ENCODE measurements around the gene NOL9.

The NOL9 gene

DNA sequence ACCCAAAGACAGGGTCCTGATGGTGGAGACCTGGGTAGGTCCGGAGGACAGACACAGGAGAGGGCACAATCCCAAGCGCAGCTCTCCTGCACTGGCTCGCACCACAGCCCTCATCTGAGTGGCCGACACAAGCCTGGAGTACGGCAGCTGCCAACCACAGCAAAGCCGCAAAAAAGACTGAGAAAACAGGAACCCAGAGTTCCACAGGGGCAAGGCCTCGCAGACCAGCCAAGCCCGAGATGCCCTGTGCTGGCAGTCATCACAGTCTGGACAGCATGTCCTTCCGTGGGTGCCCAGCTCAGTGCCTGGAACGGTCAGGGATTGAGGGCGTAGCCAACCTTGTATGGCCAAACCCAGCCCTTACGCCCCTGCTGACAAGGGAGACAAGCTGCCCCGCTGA, 36.9 kb upstream of the NOL9 start:
- in situ Hi-C loops (cut with MboI; ENCODE audit: low sequenced_read_pairs) = no loop called here

DNA sequence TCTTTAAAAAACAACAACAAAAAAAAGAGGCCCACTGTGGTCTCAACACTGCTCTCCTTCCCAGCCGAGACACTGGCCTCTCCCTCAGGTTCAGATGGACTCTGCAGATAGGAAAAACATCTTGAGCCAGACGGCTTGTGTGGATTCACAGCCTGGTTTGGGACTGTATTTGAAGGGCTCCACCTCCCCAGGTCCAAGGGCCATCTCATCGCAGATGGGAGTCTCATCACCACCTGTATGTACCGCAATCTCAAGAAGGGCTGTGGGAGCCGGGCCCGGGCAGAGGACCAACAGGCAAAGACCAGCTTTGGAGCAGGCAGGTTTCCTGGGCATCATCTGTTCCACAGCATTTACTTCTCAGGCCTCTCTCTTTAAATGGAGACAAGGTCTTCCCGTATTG, 35.7 kb upstream of the NOL9 start:
- in situ Hi-C loops (cut with MboI; ENCODE audit: low sequenced_read_pairs) = no loop called here

DNA sequence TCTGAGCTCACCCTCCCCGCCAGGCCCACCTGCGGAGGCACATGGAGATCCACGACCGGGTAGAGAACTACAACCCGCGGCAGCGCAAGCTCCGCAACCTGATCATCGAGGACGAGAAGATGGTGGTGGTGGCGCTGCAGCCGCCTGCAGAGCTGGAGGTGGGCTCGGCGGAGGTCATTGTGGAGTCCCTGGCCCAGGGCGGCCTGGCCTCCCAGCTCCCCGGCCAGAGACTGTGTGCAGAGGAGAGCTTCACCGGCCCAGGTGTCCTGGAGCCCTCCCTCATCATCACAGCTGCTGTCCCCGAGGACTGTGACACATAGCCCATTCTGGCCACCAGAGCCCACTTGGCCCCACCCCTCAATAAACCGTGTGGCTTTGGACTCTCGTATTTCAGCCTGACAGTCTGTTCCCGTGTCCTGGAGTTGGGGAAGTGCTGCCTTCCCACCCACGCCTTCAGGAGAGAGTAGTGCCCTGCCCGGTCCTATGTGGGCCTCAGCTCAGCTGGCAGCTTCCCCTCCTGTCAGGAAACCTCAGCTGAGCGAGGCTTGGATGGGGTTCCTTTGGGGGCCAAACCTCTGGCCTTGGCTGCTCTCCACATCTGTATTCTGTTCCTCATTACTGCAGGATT, 34.7 kb upstream of the NOL9 start:
- in situ Hi-C loops (cut with MboI; ENCODE audit: low sequenced_read_pairs) = no loop called here

DNA sequence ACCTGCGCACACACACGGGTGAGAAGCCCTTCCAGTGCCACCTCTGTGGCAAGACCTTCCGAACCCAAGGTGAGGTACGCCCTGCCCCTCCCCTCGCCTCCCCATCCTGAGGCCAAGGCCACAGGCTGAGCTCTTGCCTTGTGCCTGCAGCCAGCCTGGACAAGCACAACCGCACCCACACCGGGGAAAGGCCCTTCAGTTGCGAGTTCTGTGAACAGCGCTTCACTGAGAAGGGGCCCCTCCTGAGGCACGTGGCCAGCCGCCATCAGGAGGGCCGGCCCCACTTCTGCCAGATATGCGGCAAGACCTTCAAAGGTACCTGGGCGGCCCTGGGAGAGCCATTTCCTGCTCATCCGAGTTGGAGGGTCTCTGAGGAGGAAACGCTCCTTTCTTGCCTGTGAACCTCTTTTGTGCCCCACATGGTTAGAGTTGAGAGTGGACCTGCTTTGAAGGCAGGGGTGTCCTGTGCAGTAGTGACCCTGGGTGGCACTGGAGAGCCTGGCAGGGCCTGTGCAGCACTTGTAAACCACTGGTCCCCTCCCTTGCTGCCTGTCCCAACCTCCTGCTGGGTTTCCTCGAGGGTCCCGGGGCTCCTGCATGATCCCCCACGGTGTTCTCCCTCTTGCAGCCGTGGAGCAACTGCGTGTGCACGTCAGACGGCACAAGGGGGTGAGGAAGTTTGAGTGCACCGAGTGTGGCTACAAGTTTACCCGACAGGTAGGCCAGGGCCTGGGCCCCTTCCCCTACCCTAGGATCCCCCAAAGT, 34.0 kb upstream of the NOL9 start:
- in situ Hi-C loops (cut with MboI; ENCODE audit: low sequenced_read_pairs) = no loop called here

DNA sequence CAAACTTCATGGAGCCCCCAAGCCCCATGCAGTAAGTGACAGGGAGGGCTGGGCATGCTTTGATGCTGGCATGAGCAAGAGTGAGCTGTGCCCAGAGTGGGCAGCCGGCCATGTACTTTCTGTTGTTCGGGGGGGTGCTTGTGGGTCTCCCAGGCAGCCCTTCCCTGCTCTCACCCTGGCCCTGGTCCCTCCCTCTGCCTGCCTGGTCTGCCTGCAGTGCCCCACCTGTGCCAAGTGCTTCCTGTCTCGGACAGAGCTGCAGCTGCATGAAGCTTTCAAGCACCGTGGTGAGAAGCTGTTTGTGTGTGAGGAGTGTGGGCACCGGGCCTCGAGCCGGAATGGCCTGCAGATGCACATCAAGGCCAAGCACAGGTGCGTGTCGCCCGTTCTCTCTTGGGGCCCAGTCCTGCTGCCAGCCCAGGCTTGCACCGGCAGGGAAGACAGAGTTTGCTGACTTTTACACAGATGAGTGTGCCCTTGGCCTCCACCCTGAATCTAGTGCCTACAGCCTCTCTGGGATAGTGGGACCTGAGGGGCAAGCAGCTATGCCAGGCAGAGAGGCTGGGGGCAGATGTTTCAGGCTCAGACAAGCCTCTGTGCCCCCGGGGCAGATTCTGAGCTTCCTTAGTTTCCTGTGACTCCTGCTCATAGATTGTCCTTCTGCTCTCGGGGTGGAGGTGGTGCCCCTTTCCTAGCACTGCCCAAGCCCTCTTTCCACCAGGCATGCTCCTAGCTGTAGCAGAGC, 33.1 kb upstream of the NOL9 start:
- in situ Hi-C loops (cut with MboI; ENCODE audit: low sequenced_read_pairs) = no loop called here

DNA sequence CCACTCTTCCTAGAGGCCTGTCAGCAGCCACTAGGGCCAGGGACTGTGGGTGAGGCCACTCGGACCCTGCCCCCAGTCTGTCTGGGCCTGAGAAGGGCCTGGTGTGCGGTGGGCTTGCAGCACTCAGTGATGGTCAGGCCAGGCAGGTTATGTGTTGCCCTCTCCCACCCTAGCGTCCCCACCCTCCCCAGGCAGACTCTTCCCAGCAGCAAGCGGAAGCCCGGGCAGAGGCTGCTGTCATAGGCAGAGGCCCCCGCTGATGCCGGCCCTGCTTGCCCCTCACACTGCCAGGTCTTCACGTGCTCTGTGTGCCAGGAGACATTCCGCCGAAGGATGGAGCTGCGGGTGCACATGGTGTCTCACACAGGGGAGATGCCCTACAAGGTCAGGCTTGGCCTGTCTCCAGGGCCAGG, 32.1 kb upstream of the NOL9 start:
- in situ Hi-C loops (cut with MboI; ENCODE audit: low sequenced_read_pairs) = no loop called here

DNA sequence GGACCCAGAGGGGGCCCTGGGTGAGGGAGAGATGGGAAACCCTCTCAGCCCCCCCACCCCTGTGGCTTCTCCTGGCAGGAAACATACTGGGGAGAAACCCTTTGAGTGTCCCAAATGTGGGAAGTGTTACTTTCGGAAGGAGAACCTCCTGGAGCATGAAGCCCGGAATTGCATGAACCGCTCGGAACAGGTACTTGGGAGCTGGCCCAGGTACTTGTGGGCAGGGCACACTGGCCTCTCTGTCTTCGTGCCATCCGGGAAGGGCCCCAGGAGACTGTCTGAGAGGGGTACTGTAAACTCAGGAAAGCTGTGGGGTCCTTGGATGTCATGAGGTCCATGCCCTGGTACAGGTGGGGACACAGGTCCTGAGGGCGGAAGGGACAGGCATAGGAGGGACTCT, 31.5 kb upstream of the NOL9 start:
- in situ Hi-C loops (cut with MboI; ENCODE audit: low sequenced_read_pairs) = no loop called here

DNA sequence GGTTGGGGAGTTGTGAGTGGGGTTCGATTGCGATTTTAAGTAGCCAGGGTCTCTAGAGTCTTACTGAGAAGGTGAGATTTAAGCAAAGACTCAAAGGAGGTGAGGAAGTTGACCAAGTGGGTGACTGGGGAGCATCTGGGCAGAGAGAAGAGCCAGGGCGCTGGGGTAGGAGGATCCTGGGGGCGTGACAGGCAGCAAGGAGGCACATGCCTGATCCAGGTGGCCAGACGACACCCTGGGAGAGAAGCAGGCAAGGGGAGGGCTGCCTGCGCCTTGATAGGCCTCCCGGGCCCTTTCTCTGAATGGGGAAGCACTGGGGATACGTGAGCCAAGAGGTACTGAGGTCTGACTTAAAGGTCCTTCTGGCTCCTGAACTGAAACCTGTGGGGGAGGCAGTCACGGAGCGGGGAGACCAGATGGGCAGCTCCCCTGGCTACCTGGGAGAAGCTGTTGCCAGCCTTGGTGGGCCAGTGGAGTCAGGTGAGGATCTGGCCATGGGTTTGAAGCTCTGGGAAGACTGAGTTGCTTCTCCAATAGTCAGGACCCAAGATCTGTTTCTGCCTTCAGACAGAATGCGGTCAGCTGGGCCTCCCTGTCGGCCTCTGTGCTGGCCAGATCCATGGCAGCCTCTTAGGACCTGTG, 30.9 kb upstream of the NOL9 start:
- in situ Hi-C loops (cut with MboI; ENCODE audit: low sequenced_read_pairs) = no loop called here

DNA sequence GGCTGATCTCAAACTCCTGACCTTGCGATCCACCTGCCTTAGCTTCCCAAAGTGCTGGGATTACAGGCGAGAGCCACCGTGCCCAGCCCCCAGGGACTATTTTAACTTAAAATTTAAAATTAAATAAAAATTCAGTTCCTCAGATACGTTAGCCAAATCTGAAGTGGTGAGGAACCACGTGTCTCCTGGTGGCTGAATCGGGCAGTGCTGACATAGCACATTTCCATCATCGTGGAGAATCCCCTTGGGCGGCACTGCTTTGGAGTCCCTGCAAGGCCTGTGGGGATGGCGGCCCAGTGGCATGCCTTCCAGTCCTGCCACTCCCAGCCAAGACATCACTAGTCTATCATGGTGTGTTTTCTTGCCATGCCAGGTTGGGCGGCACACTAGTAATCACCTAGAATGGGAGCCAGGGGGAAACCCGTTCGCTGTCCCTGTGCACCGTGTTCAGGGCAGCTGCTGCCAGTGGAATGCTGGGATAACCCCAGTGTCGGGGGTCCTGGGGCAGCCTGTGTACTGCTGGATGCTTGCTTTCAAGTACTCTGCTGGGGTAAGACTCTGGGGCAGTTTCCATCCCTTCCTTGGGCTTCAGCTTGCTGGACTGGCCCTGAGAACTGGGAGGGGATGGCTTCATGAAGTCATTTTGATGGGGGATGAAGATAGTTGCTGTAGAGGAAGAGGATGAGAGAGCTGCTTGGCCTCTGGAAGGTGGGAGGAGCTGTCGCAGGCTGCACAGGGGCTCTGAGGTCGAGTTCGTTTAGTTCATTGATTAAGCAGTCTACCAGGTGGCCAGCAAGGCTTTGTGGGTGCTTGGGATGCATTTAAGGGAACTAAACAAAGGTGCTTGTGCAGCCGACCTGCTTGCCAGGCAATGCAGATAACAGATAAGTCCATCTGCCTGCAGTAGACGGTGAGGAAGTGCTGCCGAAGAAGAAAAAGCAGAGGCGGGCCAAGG, 30.1 kb upstream of the NOL9 start:
- in situ Hi-C loops (cut with MboI; ENCODE audit: low sequenced_read_pairs) = no loop called here

DNA sequence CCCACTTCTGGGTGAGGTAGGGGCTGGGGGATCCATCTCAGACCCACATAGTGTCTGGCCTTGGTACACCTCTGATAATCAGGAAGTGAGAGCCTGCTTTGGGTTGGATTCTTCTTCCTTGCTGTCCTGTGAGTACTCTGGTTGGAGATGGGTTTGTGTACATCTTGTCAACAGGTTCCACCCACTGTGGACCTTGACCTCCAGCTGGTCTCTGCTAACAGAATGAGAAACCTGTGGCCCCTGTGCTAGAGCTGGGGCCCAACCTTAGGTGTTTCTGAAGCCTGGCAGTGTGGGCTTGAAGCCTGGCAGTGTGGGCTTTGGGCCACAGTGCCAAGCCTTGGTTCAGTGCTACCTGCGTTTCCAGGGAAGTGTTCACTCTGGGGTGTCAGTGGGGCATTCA, 28.1 kb upstream of the NOL9 start:
- in situ Hi-C loops (cut with MboI; ENCODE audit: low sequenced_read_pairs) = no loop called here

DNA sequence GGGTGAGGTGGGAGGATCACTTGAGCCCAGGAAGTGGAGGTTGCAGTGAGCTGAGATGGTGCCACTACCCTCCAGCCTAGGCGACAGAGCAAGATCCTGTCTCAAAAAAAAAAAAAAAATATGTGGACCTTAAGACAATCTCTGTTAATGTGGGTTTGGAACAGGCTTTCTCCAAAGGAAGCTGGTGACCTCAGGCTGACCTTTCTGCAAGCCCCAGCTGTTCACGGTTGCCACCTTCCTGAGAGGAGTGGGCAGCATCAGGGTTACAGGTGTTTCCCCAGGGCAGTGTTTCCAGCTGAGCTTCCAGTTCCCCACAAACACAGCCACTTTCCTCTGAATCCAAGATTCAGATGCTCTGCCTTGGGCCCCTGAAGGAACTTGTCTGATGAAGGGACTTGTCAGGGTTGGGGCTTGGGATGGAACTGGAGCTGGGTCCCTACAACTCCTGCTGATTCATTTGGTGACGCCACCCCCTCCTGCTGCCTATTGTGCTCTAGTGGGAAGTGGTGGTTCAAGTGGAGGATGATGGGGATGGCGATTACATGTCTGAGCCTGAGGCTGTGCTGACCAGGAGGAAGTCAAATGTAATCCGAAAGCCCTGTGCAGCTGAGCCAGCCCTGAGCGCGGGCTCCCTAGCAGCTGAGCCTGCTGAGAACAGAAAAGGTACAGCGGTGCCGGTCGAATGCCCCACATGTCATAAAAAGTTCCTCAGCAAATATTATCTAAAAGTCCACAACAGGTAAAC, 27.4 kb upstream of the NOL9 start:
- in situ Hi-C loops (cut with MboI; ENCODE audit: low sequenced_read_pairs) = no loop called here

DNA sequence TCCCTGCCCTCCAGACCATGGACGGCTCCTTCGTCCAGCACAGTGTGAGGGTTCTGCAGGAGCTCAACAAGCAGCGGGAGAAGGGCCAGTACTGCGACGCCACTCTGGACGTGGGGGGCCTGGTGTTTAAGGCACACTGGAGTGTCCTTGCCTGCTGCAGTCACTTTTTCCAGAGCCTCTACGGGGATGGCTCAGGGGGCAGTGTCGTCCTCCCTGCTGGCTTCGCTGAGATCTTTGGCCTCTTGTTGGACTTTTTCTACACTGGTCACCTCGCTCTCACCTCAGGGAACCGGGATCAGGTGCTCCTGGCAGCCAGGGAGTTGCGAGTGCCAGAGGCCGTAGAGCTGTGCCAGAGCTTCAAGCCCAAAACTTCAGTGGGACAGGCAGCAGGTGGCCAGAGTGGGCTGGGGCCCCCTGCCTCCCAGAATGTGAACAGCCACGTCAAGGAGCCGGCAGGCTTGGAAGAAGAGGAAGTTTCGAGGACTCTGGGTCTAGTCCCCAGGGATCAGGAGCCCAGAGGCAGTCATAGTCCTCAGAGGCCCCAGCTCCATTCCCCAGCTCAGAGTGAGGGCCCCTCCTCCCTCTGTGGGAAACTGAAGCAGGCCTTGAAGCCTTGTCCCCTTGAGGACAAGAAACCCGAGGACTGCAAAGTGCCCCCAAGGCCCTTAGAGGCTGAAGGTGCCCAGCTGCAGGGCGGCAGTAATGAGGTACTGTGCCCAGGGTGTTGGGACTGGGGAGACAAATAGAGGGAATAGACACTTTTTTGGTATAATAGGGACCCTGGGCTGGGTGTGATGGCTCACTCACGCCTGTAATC, 26.5 kb upstream of the NOL9 start:
- in situ Hi-C loops (cut with MboI; ENCODE audit: low sequenced_read_pairs) = no loop called here

DNA sequence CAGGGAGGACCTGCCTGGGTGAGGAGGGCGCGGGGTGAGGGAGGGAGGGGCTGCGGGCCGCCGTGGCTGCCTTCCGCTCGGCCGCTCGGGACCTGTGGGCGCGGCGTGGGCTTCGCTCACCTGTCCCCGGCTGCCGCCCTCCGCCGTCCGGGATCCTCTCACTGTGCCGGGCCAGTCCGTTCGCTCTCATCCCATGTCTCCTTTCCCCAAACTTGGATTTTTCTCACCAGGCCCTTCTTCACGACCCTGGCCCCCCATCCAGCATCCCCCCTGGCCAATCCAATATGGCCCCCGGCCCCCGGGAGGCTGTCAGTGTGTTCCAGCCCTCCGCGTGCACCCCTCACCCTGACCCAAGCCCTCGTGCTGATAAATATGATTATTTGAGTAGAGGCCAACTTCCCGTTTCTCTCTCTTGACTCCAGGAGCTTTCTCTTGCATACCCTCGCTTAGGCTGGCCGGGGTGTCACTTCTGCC, 25.8 kb upstream of the NOL9 start:
- in situ Hi-C loops (cut with MboI; ENCODE audit: low sequenced_read_pairs) = no loop called here

DNA sequence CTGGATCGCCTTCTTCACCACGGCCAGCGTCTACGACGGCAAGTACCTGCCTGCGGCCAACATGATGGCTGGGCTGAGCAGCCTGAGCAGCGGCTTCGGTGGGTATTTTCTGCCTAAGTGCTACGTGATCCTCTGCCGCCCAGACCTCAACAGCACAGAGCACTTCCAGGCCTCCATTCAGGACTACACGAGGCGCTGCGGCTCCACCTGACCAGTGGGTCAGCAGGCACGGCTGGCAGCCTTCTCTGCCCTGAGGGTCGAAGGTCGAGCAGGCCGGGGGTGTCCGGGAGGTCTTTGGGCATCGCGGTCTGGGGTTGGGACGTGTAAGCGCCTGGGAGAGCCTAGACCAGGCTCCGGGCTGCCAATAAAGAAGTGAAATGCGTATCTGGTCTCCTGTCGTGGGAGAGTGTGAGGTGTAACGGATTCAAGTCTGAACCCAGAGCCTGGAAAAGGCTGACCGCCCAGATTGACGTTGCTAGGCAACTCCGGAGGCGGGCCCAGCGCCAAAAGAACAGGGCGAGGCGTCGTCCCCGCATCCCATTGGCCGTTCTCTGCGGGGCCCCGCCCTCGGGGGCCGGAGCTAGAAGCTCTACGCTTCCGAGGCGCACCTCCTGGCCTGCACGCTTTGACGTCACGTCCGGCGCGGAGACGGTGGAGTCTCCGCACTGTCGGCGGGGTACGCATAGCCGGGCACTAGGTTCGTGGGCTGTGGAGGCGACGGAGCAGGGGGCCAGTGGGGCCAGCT, 25.2 kb upstream of the NOL9 start, which contains the start of gene ZBTB48:
TSS of gene ZBTB48 (plus strand) at position 621 of the 745 bp plus-strand sequence. CDS start 616 bp downstream, outside the sequence.
- in situ Hi-C loops (cut with MboI; ENCODE audit: low sequenced_read_pairs) = no loop called here

DNA sequence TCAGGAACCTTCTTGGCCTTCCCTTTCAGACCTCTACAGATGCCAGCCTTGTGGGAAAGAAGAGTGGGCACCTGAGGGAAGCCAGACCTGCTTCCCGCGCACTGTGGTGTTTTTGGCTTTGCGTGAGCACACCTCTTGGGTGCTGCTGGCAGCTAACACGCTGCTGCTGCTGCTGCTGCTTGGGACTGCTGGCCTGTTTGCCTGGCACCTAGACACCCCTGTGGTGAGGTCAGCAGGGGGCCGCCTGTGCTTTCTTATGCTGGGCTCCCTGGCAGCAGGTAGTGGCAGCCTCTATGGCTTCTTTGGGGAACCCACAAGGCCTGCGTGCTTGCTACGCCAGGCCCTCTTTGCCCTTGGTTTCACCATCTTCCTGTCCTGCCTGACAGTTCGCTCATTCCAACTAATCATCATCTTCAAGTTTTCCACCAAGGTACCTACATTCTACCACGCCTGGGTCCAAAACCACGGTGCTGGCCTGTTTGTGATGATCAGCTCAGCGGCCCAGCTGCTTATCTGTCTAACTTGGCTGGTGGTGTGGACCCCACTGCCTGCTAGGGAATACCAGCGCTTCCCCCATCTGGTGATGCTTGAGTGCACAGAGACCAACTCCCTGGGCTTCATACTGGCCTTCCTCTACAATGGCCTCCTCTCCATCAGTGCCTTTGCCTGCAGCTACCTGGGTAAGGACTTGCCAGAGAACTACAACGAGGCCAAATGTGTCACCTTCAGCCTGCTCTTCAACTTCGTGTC, 24.5 kb upstream of the NOL9 start:
- in situ Hi-C loops (cut with MboI; ENCODE audit: low sequenced_read_pairs) = no loop called here

DNA sequence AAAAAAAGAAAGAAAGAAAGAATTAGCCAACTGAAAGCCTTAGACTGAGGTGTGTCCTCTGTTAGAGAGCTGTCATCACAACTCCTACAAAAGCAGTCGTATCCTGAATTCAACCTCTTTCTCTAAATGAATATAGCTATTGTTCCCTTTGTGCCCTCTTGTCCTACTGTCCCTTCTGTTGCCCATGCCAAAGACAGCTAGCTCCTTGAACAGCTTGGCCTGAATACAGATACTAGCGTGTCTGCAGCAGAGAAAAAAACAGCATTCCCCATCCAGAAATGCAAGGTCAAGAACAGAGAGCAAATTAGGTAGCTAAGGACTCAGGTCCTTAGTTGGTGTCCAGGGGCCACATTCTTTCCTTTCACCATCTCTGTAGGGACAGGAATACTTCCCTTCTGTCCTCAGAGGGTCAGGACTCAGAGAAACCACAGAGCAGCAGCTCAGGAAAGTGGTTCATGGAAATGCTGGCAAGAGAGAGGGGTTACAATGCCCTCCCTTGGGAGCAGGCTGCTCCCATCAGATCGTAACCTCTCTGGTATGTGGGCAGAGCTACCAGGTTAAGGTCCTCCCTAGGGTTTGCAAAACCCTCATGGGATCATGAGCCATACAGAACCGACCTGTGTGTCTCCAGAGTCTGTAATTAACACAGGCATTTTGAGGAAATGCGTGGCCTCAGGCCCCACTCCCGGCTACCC, 23.7 kb upstream of the NOL9 start:
- in situ Hi-C loops (cut with MboI; ENCODE audit: low sequenced_read_pairs) = no loop called here

DNA sequence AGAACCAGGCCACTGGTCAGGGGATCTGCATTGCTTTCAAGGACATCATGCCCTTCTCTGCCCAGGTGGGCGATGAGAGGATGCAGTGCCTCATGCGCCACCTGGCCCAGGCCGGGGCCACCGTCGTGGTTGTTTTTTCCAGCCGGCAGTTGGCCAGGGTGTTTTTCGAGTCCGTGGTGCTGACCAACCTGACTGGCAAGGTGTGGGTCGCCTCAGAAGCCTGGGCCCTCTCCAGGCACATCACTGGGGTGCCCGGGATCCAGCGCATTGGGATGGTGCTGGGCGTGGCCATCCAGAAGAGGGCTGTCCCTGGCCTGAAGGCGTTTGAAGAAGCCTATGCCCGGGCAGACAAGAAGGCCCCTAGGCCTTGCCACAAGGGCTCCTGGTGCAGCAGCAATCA, 20.5 kb upstream of the NOL9 start:
- in situ Hi-C loops (cut with MboI; ENCODE audit: low sequenced_read_pairs) = no loop called here
